Smooth muscle cell (in vitro differentiated cells): ENCODE measurements around the gene CARD16. TPM values are rescaled to one million over a fixed set of nuclear protein-coding genes. Genes with fewer than 3 reads are reported as not detected.

Experiments used
- DNase-seq: peaks from one replicate; lab custom pipeline; 2025; ENCODE audit not compliant: unreplicated experiment; lab: John Stamatoyannopoulos, UW
- H2AFZ ChIP-seq: fragments of 200-600 bp; sonication (generic); 2 replicates; pipeline ENCODE4 v1.6.0; 2016; ENCODE audit warnings: antibody characterized with exemption, low read depth, mild to moderate bottlenecking
- H3F3A ChIP-seq: fragments of 200-600 bp; sonication (generic); 2 replicates; pipeline ENCODE4 v1.6.0; 2017; ENCODE audit warnings: antibody characterized with exemption, low read depth
- H3K27ac ChIP-seq: fragments of 200-600 bp; sonication (generic); 2 replicates; pipeline ENCODE4 v1.5.1; 2016; ENCODE audit warnings: low read depth, mild to moderate bottlenecking
- H3K27me3 ChIP-seq: fragments of 200-600 bp; sonication (generic); 2 replicates; pipeline ENCODE4 v1.6.1; 2016; ENCODE audit warnings: low read depth, mild to moderate bottlenecking
- H3K36me3 ChIP-seq: fragments of 200-600 bp; sonication (generic); 2 replicates; pipeline ENCODE4 v1.5.1; 2016; ENCODE audit warnings: low read depth
- H3K4me1 ChIP-seq: fragments of 200-600 bp; sonication (generic); 2 replicates; pipeline ENCODE4 v1.5.1; 2016; ENCODE audit warnings: low read depth
- H3K4me2 ChIP-seq: fragments of 200-600 bp; sonication (generic); 2 replicates; pipeline ENCODE4 v1.6.0; 2016; ENCODE audit warnings: mild to moderate bottlenecking
- H3K4me3 ChIP-seq: fragments of 200-600 bp; sonication (generic); 2 replicates; pipeline ENCODE4 v1.5.1; 2016; ENCODE audit warnings: mild to moderate bottlenecking
- H3K79me2 ChIP-seq: fragments of 200-600 bp; sonication (generic); 2 replicates; pipeline ENCODE4 v1.6.0; 2016; ENCODE audit warnings: low read depth, mild to moderate bottlenecking
- H3K9ac ChIP-seq: fragments of 200-600 bp; sonication (generic); 2 replicates; pipeline ENCODE4 v1.6.0; 2016; ENCODE audit warnings: low read depth
- H3K9me3 ChIP-seq: fragments of 200-600 bp; sonication (generic); replicated peaks from 2 replicates; pipeline ENCODE4 v1.5.1; 2016; ENCODE audit warnings: low read depth
- H4K20me1 ChIP-seq: fragments of 200-600 bp; sonication (generic); 2 replicates; pipeline ENCODE4 v1.6.0; 2016; ENCODE audit warnings: low read depth
- CTCF ChIP-seq: fragments of 200-600 bp; sonication (generic); IDR thresholded peaks from 2 replicates; pipeline ENCODE4 v1.5.1; 2017; ENCODE audit warnings: borderline replicate concordance, mild to moderate bottlenecking, antibody characterized with exemption; ENCODE audit not compliant: insufficient read depth, poor library complexity, severe bottlenecking
- WGBS: methylation state at CpG from one replicate; pipeline ENCODE4 v1.1.7; 2016; ENCODE audit warnings: low lambda C conversion rate; 5-methylcytosine and 5-hydroxymethylcytosine counted together
- polyA plus RNA-seq: library from polyadenylated mRNA; unstranded; fragments of >200 nt; fragmentation: Nextera tagmentation; extraction: Ambion mirVana; gene quantifications from 2 replicates; pipeline ENCODE4 v1.2.1, GENCODE V29; 2016
- total RNA-seq: library from RNA; depleted of rRNA; stranded (reverse); fragments of >200 nt; gene quantifications from 2 replicates; pipeline ENCODE4 v1.2.3, GENCODE V29; 2014

Gene CARD16
- total and polyA plus RNA-seq, 2 experiments from 2014 or later = 3.7 to 5.5 TPM

- Histone ChIP-seq H3K4me2 (no peak overlapping the region), H2AFZ (no peak overlapping the region), H3K9ac (no peak overlapping the region), H3K4me3 (no peak overlapping the region), H3K36me3 (no peaks in the 10 kb centered on the region), H3K79me2 (no peaks in the 10 kb centered on the region), H4K20me1 (no peaks in the 10 kb centered on the region), H3K27ac (no peak overlapping the region), H3K4me1 (no peaks in the 10 kb centered on the region), H3K27me3 (no peaks in the 10 kb centered on the region), H3F3A (no peaks in the 10 kb centered on the region), H3K9me3 (no peaks in the 10 kb centered on the region)
- DNase-seq = no peak
- WGBS = 64% methylated on average over 4 of the region's 4 CpGs
- no peak for TF ChIP-seq CTCF
Measured at GRCh38 chr11:105057432-105057831, 12.3 kb upstream of the CARD16 start.

- Histone ChIP-seq H3K4me1 (no peaks in the 10 kb centered on the region), H3K9me3 (no peaks in the 10 kb centered on the region), H3K9ac (no peak overlapping the region), H3K79me2 (no peaks in the 10 kb centered on the region), H4K20me1 (no peaks in the 10 kb centered on the region), H3K4me3 (no peak overlapping the region), H3K27ac (no peak overlapping the region), H3K36me3 (no peaks in the 10 kb centered on the region), H2AFZ (no peak overlapping the region), H3F3A (no peaks in the 10 kb centered on the region), H3K4me2 (no peak overlapping the region), H3K27me3 (no peaks in the 10 kb centered on the region)
- 97% methylated on average over 1 of the region's 1 CpG for WGBS
- TF ChIP-seq CTCF = no peak
- DNase-seq = no peak
Measured at GRCh38 chr11:105056446-105056845, 11.3 kb upstream of the CARD16 start.

- TF ChIP-seq CTCF = no peak
- no peak overlapping the region for H3K27ac ChIP-seq
- no peak overlapping the region for H3K9ac ChIP-seq
- H3K4me2 ChIP-seq = no peak overlapping the region
- no peaks in the 10 kb centered on the region for H3F3A ChIP-seq
- H2AFZ ChIP-seq = no peak overlapping the region
- H3K4me1 ChIP-seq = no peaks in the 10 kb centered on the region
- no peaks in the 10 kb centered on the region for H3K27me3 ChIP-seq
- no peak for DNase-seq
- H3K79me2 ChIP-seq = no peaks in the 10 kb centered on the region
- 68% methylated on average over 2 of the region's 2 CpGs for WGBS
- H4K20me1 ChIP-seq = no peaks in the 10 kb centered on the region
- no peak overlapping the region for H3K4me3 ChIP-seq
- no peaks in the 10 kb centered on the region for H3K9me3 ChIP-seq
- H3K36me3 ChIP-seq = no peaks in the 10 kb centered on the region
Measured at GRCh38 chr11:105054723-105055493, 9.8 kb upstream of the CARD16 start.

GRCh38 chr11:105052487-105052886 is 7.4 kb upstream of the CARD16 start:
- no peak overlapping the region for H3K27ac ChIP-seq
- no peaks in the 10 kb centered on the region for H3K4me1 ChIP-seq
- no peaks in the 10 kb centered on the region for H3K36me3 ChIP-seq
- no peaks in the 10 kb centered on the region for H3K27me3 ChIP-seq
- TF ChIP-seq CTCF = no peak
- DNase-seq = no peak
- no peaks in the 10 kb centered on the region for H3K9me3 ChIP-seq
- no peak overlapping the region for H2AFZ ChIP-seq
- no peaks in the 10 kb centered on the region for H4K20me1 ChIP-seq
- H3K79me2 ChIP-seq = no peaks in the 10 kb centered on the region
- no peak overlapping the region for H3K4me2 ChIP-seq
- H3K4me3 ChIP-seq = no peak overlapping the region
- H3K9ac ChIP-seq = no peak overlapping the region
- WGBS = 91% methylated on average over 3 of the region's 3 CpGs
- H3F3A ChIP-seq = no peaks in the 10 kb centered on the region
